ENCODE measurements around the gene GPBAR1. TPM values are rescaled to one million over a fixed set of nuclear protein-coding genes. Genes with fewer than 3 reads are reported as not detected.

Gene GPBAR1
- total and polyA plus RNA-seq, 9 of the 15 experiments (the other 6 are each of a cell fraction or from before 2014, with no cell fraction given) = not detected

DNA sequence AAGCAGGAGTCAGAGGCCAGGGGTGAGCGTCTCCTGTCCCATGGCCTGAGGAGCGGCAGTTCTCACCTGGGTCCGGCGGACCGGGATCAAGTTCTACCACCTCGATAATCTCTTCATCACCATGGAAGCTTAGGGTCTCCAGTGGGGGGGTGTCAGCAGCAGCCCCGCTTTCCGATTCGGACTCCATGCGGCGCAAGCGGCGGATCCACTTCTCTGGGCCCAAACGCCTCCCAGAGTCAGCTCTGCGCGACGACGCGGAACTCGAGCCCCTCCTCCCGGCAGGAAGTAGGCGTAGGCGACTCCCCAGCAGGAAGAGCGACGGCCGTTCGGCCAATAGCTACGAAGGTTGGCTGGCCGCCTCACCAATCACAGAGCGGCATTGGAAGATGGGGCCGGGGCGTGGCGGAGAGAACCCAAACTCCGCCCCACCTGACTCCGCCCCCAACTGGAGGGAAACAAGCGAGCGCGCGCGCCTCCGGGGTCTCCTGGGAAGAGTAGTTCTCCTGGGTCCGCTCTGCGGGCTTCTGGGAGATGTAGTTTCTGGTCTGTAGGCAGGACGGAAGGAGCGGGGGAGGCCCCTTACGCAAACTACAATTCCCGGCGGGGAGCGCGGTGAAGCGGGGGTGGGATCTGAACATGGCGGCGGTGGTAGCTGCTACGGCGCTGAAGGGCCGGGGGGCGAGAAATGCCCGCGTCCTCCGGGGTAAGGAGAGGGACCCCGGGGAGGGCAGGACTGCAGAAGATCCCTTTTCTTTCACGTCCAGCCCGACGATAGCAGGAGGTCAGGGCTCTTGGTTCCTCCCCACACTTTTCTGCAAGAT is 9.3 kb downstream of the GPBAR1 start, which contains the start of the genes AAMP and PNKD (continued):
- TF ChIP-seq, protein P1, sequence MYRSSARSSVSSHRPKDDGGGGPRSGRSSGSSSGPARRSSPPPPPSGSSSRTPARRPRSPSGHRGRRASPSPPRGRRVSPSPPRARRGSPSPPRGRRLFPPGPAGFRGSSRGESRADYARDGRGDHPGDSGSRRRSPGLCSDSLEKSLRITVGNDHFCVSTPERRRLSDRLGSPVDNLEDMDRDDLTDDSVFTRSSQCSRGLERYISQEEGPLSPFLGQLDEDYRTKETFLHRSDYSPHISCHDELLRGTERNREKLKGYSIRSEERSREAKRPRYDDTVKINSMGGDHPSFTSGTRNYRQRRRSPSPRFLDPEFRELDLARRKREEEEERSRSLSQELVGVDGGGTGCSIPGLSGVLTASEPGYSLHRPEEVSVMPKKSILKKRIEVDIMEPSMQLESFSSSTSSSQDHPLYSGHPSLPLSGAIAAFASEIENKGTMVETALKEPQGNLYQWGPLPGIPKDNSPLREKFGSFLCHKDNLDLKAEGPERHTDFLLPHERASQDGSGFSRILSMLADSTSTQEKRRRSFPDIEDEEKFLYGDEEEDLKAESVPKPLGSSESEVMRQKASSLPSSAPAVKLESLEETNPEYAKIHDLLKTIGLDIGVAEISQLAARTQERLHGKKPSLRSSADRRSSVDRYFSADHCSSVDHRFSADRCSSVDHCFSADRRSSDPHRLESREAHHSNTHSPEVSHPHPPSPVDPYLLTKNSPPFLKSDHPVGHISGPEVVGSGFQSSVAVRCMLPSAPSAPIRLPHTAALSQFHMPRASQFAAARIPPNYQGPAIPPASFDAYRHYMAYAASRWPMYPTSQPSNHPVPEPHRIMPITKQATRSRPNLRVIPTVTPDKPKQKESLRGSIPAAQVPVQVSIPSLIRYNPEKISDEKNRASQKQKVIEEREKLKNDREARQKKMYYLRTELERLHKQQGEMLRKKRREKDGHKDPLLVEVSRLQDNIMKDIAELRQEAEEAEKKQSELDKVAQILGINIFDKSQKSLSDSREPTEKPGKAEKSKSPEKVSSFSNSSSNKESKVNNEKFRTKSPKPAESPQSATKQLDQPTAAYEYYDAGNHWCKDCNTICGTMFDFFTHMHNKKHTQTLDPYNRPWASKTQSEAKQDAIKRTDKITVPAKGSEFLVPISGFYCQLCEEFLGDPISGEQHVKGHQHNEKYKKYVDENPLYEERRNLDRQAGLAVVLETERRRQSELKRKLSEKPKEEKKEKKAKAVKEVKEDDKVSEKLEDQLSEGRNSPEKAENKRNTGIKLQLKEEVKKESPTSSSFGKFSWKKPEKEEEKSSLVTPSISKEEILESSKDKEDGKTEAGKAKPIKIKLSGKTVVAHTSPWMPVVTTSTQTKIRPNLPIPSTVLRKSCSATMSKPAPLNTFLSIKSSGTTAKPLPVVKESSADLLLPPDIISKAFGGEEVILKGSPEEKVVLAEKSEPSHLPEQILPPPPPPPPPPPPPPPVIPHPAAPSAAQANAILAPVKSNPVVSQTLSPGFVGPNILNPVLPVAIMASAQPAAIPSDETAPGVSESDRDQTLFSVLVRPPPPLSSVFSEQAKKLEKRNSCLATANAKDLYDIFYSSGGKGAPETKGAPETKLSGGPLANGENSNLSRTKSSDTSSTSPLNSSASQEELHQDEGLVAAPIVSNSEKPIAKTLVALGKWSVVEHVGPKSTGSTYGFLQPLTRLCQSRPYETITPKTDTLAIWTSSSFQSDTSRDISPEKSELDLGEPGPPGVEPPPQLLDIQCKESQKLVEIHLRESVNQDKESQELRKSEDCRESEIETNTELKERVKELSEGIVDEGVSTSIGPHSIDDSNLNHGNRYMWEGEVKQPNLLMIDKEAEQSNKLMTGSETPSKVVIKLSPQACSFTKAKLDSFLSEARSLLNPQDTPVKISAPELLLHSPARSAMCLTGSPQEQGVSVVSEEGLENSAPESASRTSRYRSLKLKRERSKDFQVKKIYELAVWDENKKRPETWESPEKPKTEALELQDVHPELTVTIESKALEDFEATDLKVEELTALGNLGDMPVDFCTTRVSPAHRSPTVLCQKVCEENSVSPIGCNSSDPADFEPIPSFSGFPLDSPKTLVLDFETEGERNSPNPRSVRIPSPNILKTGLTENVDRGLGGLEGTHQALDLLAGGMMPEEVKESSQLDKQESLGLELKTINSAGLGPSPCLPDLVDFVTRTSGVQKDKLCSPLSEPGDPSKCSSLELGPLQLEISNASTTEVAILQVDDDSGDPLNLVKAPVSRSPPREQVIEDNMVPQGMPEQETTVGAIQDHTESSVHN (IDR thresholded peaks at IDR 0.05; ENCODE audit: borderline replicate concordance in 1 of 2, low read depth in 1 of 2) = no peak
- TF ChIP-seq TAL1 (IDR thresholded peaks at IDR 0.05) (0 out of 2 replicates have a peak, but pooled peaks have one; percentile 15), HOXB6 (CRISPR knock-in tag; IDR thresholded peaks at IDR 0.05; ENCODE audit: borderline replicate concordance) (no peak), TARDBP (IDR thresholded peaks at IDR 0.05) (no peak), NUFIP1 (IDR thresholded peaks at IDR 0.05; ENCODE audit: partially characterized antibody) (no peak), SMARCE1 (IDR thresholded peaks at IDR 0.05) (no peak), ZNF583 (CRISPR knock-in tag; IDR thresholded peaks at IDR 0.05) (no peak), ZNF696 (CRISPR knock-in tag; conservative IDR thresholded peaks at IDR 0.05) (no peak), ZEB2 (IDR thresholded peaks at IDR 0.05) (no peak)
- TF ChIP-seq, protein P2, sequence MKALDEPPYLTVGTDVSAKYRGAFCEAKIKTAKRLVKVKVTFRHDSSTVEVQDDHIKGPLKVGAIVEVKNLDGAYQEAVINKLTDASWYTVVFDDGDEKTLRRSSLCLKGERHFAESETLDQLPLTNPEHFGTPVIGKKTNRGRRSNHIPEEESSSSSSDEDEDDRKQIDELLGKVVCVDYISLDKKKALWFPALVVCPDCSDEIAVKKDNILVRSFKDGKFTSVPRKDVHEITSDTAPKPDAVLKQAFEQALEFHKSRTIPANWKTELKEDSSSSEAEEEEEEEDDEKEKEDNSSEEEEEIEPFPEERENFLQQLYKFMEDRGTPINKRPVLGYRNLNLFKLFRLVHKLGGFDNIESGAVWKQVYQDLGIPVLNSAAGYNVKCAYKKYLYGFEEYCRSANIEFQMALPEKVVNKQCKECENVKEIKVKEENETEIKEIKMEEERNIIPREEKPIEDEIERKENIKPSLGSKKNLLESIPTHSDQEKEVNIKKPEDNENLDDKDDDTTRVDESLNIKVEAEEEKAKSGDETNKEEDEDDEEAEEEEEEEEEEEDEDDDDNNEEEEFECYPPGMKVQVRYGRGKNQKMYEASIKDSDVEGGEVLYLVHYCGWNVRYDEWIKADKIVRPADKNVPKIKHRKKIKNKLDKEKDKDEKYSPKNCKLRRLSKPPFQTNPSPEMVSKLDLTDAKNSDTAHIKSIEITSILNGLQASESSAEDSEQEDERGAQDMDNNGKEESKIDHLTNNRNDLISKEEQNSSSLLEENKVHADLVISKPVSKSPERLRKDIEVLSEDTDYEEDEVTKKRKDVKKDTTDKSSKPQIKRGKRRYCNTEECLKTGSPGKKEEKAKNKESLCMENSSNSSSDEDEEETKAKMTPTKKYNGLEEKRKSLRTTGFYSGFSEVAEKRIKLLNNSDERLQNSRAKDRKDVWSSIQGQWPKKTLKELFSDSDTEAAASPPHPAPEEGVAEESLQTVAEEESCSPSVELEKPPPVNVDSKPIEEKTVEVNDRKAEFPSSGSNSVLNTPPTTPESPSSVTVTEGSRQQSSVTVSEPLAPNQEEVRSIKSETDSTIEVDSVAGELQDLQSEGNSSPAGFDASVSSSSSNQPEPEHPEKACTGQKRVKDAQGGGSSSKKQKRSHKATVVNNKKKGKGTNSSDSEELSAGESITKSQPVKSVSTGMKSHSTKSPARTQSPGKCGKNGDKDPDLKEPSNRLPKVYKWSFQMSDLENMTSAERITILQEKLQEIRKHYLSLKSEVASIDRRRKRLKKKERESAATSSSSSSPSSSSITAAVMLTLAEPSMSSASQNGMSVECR (CRISPR knock-in tag; IDR thresholded peaks at IDR 0.05) = peak; percentile 93; the same call in 1 of the 2 replicates
- TF ChIP-seq, protein P3, sequence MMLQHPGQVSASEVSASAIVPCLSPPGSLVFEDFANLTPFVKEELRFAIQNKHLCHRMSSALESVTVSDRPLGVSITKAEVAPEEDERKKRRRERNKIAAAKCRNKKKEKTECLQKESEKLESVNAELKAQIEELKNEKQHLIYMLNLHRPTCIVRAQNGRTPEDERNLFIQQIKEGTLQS (IDR thresholded peaks at IDR 0.05) = no peak
- TF ChIP-seq, protein P3 (CRISPR knock-in tag; conservative IDR thresholded peaks at IDR 0.05) = no peak

Measured in K562 (cell line).